T1000 (cell line): ENCODE results near the gene UNC45A.
A peak's percentile ranks its signal among the peaks of the same experiment; 100 is the strongest.

Experiments
- DNase-seq: peaks from one replicate; lab custom pipeline; 2025; ENCODE audit warnings: mixed read lengths; lab: John Stamatoyannopoulos, UW

Gene UNC45A

GRCh38 chr15:90962021-90962420 is 26.9 kb downstream of the UNC45A start:
- no peak for DNase-seq

- DNase-seq: no peak
Measured at GRCh38 chr15:90966262-90966661, 31.2 kb downstream of the UNC45A start.

GRCh38 chr15:90967206-90967605 is 32.1 kb downstream of the UNC45A start:
- no peak for DNase-seq

GRCh38 chr15:90968434-90968833 is 33.3 kb downstream of the UNC45A start:
- no peak for DNase-seq

- no peak for DNase-seq
Measured at GRCh38 chr15:90970274-90970673, 35.2 kb downstream of the UNC45A start.

- no peak for DNase-seq
Measured at GRCh38 chr15:90972133-90972532, 37.0 kb downstream of the UNC45A start.

GRCh38 chr15:90974216-90974615 is 39.1 kb downstream of the UNC45A start:
- DNase-seq: no peak

GRCh38 chr15:90979582-90979981 is 44.5 kb downstream of the UNC45A start:
- no peak for DNase-seq

- DNase-seq: no peak
Measured at GRCh38 chr15:90981681-90982080, 46.6 kb downstream of the UNC45A start.

GRCh38 chr15:90982135-90982534 is 47.0 kb downstream of the UNC45A start:
- no peak for DNase-seq

GRCh38 chr15:90986790-90987507 is 51.9 kb downstream of the UNC45A start:
- DNase-seq: no peak

GRCh38 chr15:90987561-90988141 is 52.6 kb downstream of the UNC45A start:
- DNase-seq: no peak

GRCh38 chr15:90988296-90988695 is 53.2 kb downstream of the UNC45A start:
- DNase-seq: no peak

- no peak for DNase-seq
Measured at GRCh38 chr15:90989040-90989768, 54.1 kb downstream of the UNC45A start.

GRCh38 chr15:90990446-90990845 is 55.4 kb downstream of the UNC45A start:
- DNase-seq: no peak

GRCh38 chr15:90991587-90992285 is 56.7 kb downstream of the UNC45A start:
- no peak for DNase-seq

- DNase-seq: no peak
Measured at GRCh38 chr15:90994059-90994416, 59.0 kb downstream of the UNC45A start.

- DNase-seq: peak; percentile 97
Measured at GRCh38 chr15:90994417-90995311, 59.6 kb downstream of the UNC45A start, which contains the start of gene PRC1. PRC1 (minus strand) TSS chr15:90994535; CDS start chr15:90994417, 118 bp downstream.

- no peak for DNase-seq
Measured at GRCh38 chr15:90998737-90999136, 63.7 kb downstream of the UNC45A start.

- DNase-seq: no peak
Measured at GRCh38 chr15:91001209-91001608, 66.1 kb downstream of the UNC45A start.
